Activated CD8-positive, alpha-beta T cell treated with anti-CD3 and anti-CD28 coated beads for 36 hours (primary cell): ENCODE results near the gene HS6ST2. TPM values are rescaled to one million over a fixed set of nuclear protein-coding genes. Genes with fewer than 3 reads are reported as not detected.

ENCODE experiments used
- ATAC-seq: fragments of 200-7000 bp; cut with Tn5 transposase; one replicate; pipeline ENCODE4 v1.10.0; 2021; ENCODE audit warnings: mild to moderate bottlenecking, moderate library complexity
- CTCF ChIA-PET: fragments of 350-600 bp; sonication (Branson Sonifier 250); formaldehyde crosslinking; loops from one replicate; lab custom pipeline; 2021; ENCODE audit warnings: antibody characterized with exemption; lab: Charles Lee
- POLR2A ChIA-PET: fragments of 350-600 bp; sonication (Branson Sonifier 250); formaldehyde crosslinking; loops from one replicate; lab custom pipeline; 2021; ENCODE audit warnings: antibody characterized with exemption; lab: Charles Lee
- DNase-seq: peaks from one replicate; pipeline ENCODE4 v3.0.0-alpha.2; 2020
- H3K27ac Mint-ChIP-seq: one replicate; pipeline ENCODE4 v1.8.0; 2021; ENCODE audit warnings: mild to moderate bottlenecking, mixed read lengths
- H3K27me3 Mint-ChIP-seq: one replicate; pipeline ENCODE4 v1.8.0; 2021; ENCODE audit warnings: mixed read lengths
- H3K36me3 Mint-ChIP-seq: one replicate; pipeline ENCODE4 v1.8.0; 2021; ENCODE audit warnings: low read depth, mixed read lengths
- H3K4me1 Mint-ChIP-seq: one replicate; pipeline ENCODE4 v1.8.0; 2021; ENCODE audit warnings: low read depth, mixed read lengths
- H3K4me3 Mint-ChIP-seq: one replicate; pipeline ENCODE4 v1.8.0; 2021; ENCODE audit warnings: mild to moderate bottlenecking, moderate library complexity, mixed read lengths
- H3K9me3 Mint-ChIP-seq: one replicate; pipeline ENCODE4 v1.8.0; 2021; ENCODE audit warnings: mixed read lengths
- CTCF ChIP-seq: fragments of 200-600 bp; IDR thresholded peaks from one replicate; pipeline ENCODE4 v1.8.0; 2022; ENCODE audit warnings: antibody characterized with exemption, mild to moderate bottlenecking
- intact Hi-C: fragments of 100-400 bp; cut with micrococcal nuclease; formaldehyde crosslinking; loops from one replicate; pipeline ENCODE4 v1.10.0; 2022
- total RNA-seq, 2 experiments: library from RNA; stranded (reverse); gene quantifications; one replicate each; pipeline ENCODE4 v1.2.3, GENCODE V29; 2021

Gene HS6ST2
- total RNA-seq, 2 experiments from 2014 or later: 0.14 to 0.47 TPM

DNA sequence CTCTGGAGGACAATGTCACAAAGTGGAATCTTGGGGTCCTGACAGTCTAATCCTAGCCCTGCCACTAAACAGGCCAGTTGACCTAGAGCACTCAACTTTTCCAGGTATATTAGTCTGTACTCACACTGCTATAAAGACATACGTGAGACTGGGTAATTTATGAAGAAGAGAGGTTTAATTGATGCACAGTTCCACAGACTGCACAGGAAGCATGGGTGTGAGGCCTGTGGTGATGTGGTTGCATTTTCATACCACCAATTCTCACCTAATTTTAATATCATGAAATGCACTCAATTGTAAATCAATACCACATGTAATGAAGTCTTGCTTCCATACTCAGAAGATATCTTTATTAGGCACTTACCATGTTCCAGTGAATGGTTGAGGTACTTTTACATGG is 192.0 kb downstream of the HS6ST2 start:
- no peak overlapping the region for H3K27ac Mint-ChIP-seq
- ChIA-PET POLR2A (no interaction called here), CTCF (no interaction called here)
- H3K9me3 Mint-ChIP-seq: no peaks in the 10 kb centered on the region
- no peak overlapping the region for H3K4me3 Mint-ChIP-seq
- no peaks in the 10 kb centered on the region for H3K36me3 Mint-ChIP-seq
- no peak for ATAC-seq
- no peak for DNase-seq
- H3K27me3 Mint-ChIP-seq: no peaks in the 10 kb centered on the region
- TF ChIP-seq CTCF: no peak
- H3K4me1 Mint-ChIP-seq: no peaks in the 10 kb centered on the region
- intact Hi-C loops: no loop called here

DNA sequence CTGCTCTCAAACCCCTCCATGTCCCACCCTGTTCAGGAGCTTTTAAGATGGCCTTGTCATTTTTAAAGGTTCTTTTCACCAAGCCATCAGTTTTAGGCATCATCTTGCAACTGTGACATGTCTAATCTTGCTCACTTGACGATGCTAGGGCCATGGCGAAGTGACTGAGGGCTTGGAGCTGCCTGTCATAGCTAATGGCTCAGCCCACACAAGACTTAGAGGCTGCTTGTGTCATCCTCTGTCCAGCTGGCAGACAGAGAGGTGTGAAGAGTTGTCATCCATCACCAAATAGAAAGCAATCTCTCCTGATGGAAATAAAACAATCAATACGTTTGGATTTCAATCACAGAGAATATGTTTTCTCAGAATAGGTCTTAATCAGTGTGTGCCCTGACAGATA is 194.9 kb downstream of the HS6ST2 start:
- ATAC-seq (no peak), DNase-seq (no peak)
- intact Hi-C loops: no loop called here
- POLR2A ChIA-PET: no interaction called here
- no peak for TF ChIP-seq CTCF
- H3K4me3 Mint-ChIP-seq: no peak overlapping the region
- H3K36me3 Mint-ChIP-seq: no peaks in the 10 kb centered on the region
- CTCF ChIA-PET: no interaction called here
- H3K4me1 Mint-ChIP-seq: no peaks in the 10 kb centered on the region
- H3K27me3 Mint-ChIP-seq: no peaks in the 10 kb centered on the region
- no peak overlapping the region for H3K27ac Mint-ChIP-seq
- H3K9me3 Mint-ChIP-seq: no peaks in the 10 kb centered on the region

GRCh38 chrX:132758759-132759158 is 199.7 kb downstream of the HS6ST2 start:
- no peak for TF ChIP-seq CTCF
- Mint-ChIP-seq H3K9me3 (no peaks in the 10 kb centered on the region), H3K4me3 (no peak overlapping the region), H3K4me1 (no peaks in the 10 kb centered on the region), H3K27ac (no peak overlapping the region), H3K36me3 (no peaks in the 10 kb centered on the region), H3K27me3 (no peaks in the 10 kb centered on the region)
- ATAC-seq: no peak
- ChIA-PET CTCF (no interaction called here), POLR2A (no interaction called here)
- no peak for DNase-seq
- intact Hi-C loops: no loop called here

GRCh38 chrX:132757066-132757623 is 201.3 kb downstream of the HS6ST2 start:
- TF ChIP-seq CTCF: no peak
- Mint-ChIP-seq H3K9me3 (no peaks in the 10 kb centered on the region), H3K27ac (no peak overlapping the region), H3K4me3 (no peak overlapping the region), H3K36me3 (no peaks in the 10 kb centered on the region), H3K4me1 (no peaks in the 10 kb centered on the region), H3K27me3 (no peaks in the 10 kb centered on the region)
- ChIA-PET CTCF (interaction anchor here (1.7 kb wide), 1 partner anchor 17 kb away, joined by 4 read pairs; no protein-coding TSS in a partner anchor), POLR2A (no interaction called here)
- no peak for ATAC-seq
- DNase-seq: no peak
- intact Hi-C loops: no loop called here

GRCh38 chrX:132756439-132756838 is 202.0 kb downstream of the HS6ST2 start:
- DNase-seq (no peak), ATAC-seq (no peak)
- ChIA-PET POLR2A (no interaction called here), CTCF (interaction anchor here (1.7 kb wide), 1 partner anchor 16 kb away, joined by 4 read pairs; no protein-coding TSS in a partner anchor)
- intact Hi-C loops: no loop called here
- H3K27ac Mint-ChIP-seq: no peak overlapping the region
- H3K4me3 Mint-ChIP-seq: no peak overlapping the region
- H3K27me3 Mint-ChIP-seq: no peaks in the 10 kb centered on the region
- no peaks in the 10 kb centered on the region for H3K4me1 Mint-ChIP-seq
- H3K9me3 Mint-ChIP-seq: no peaks in the 10 kb centered on the region
- TF ChIP-seq CTCF: no peak
- H3K36me3 Mint-ChIP-seq: no peaks in the 10 kb centered on the region
